DND-41 (cell line): ENCODE measurements around the gene MYOCOS.

ENCODE experiments used
- ATAC-seq: fragments of 200-7000 bp; cut with Tn5 transposase; 3 replicates; pipeline ENCODE4 v1.9.1; 2021; ENCODE audit warnings: low read depth; ENCODE audit not compliant: insufficient read depth
- DNase-seq: peaks from one replicate; pipeline ENCODE4 v3.0.0-alpha.2; 2020
- H2AFZ ChIP-seq: 2 replicates; pipeline ENCODE4 v1.6.0; 2012; ENCODE audit warnings: low read depth, low read length
- H3K27ac ChIP-seq: 2 replicates; pipeline ENCODE4 v1.5.1; 2012; ENCODE audit warnings: low read length, inconsistent platforms
- H3K27me3 ChIP-seq: fragments of 200-600 bp; sonication (generic); 2 replicates; pipeline ENCODE4 v1.6.0; 2012; ENCODE audit warnings: low read length, mild to moderate bottlenecking, inconsistent platforms; ENCODE audit not compliant: insufficient read depth, poor library complexity
- H3K36me3 ChIP-seq: 2 replicates; pipeline ENCODE4 v1.5.1; 2012; ENCODE audit warnings: low read length, inconsistent platforms; ENCODE audit not compliant: insufficient read depth
- H3K4me1 ChIP-seq: 2 replicates; pipeline ENCODE4 v1.5.1; 2012; ENCODE audit warnings: mild to moderate bottlenecking, low read length; ENCODE audit not compliant: insufficient read depth
- H3K4me2 ChIP-seq: 2 replicates; pipeline ENCODE4 v1.6.0; 2012; ENCODE audit warnings: mild to moderate bottlenecking, moderate library complexity, low read length, inconsistent platforms; ENCODE audit not compliant: insufficient read depth
- H3K4me3 ChIP-seq, 2 experiments: fragments of 200-600 bp in 1 of 2; shearing (Covaris generic) in 1 of 2; 2 replicates each; pipeline ENCODE4 v1.5.1; 2012 to 2016; ENCODE audit warnings: inconsistent platforms in 2 of 2, low read length in 2 of 2, mild to moderate bottlenecking in 2 of 2, low read depth in 1 of 2, moderate library complexity in 1 of 2
- H3K79me2 ChIP-seq: 2 replicates; pipeline ENCODE4 v1.6.0; 2012; ENCODE audit warnings: low read length, inconsistent platforms; ENCODE audit not compliant: insufficient read depth
- H3K9ac ChIP-seq: 2 replicates; pipeline ENCODE4 v1.6.0; 2012; ENCODE audit warnings: low read depth, mild to moderate bottlenecking, inconsistent platforms, low read length, moderate library complexity
- H3K9me3 ChIP-seq: 2 replicates; pipeline ENCODE4 v1.5.1; 2012; ENCODE audit warnings: low read length, moderate library complexity, mild to moderate bottlenecking, inconsistent platforms; ENCODE audit not compliant: insufficient read depth, severe bottlenecking
- H4K20me1 ChIP-seq: 2 replicates; pipeline ENCODE4 v1.6.0; 2012; ENCODE audit warnings: low read length; ENCODE audit not compliant: insufficient read depth
- CTCF ChIP-seq: IDR thresholded peaks from 2 replicates; pipeline ENCODE4 v1.5.1; 2012; ENCODE audit warnings: borderline replicate concordance, low read length, moderate library complexity, mild to moderate bottlenecking; ENCODE audit not compliant: poor library complexity, severe bottlenecking; ENCODE audit errors: extremely low read depth
- EZH2 ChIP-seq: IDR thresholded peaks from 3 replicates; pipeline ENCODE4 v1.6.1; 2012; ENCODE audit warnings: borderline replicate concordance, low read depth, mild to moderate bottlenecking, moderate library complexity, low read length, inconsistent platforms; ENCODE audit not compliant: severe bottlenecking

MYOCOS gene

GRCh38 chr1:171668372-171668771 is 46.3 kb downstream of the MYOCOS start:
- Histone ChIP-seq H3K4me3 (no peak overlapping the region), H3K36me3 (no peaks in the 10 kb centered on the region), H3K4me2 (no peak overlapping the region), H3K4me1 (no peaks in the 10 kb centered on the region), H3K9me3 (no peaks in the 10 kb centered on the region), H3K9ac (no peak overlapping the region), H3K79me2 (no peaks in the 10 kb centered on the region), H2AFZ (no peak overlapping the region), H3K27me3 (no peaks in the 10 kb centered on the region), H4K20me1 (no peaks in the 10 kb centered on the region), H3K27ac (no peak overlapping the region)
- ATAC-seq (no peak), DNase-seq (no peak)
- TF ChIP-seq EZH2: no peak
- TF ChIP-seq CTCF: no peak

GRCh38 chr1:171670739-171671138 is 48.7 kb downstream of the MYOCOS start:
- TF ChIP-seq CTCF (no peak), EZH2 (no peak)
- H3K9me3 ChIP-seq: no peaks in the 10 kb centered on the region
- H3K27me3 ChIP-seq: peaks cover 3% of the 10 kb centered on the region
- ATAC-seq (no peak), DNase-seq (no peak)
- H2AFZ ChIP-seq: no peak overlapping the region
- H3K4me3 ChIP-seq: no peak overlapping the region
- no peaks in the 10 kb centered on the region for H3K4me1 ChIP-seq
- no peaks in the 10 kb centered on the region for H4K20me1 ChIP-seq
- H3K9ac ChIP-seq: no peak overlapping the region
- no peak overlapping the region for H3K4me2 ChIP-seq
- H3K36me3 ChIP-seq: no peaks in the 10 kb centered on the region
- H3K27ac ChIP-seq: no peak overlapping the region
- H3K79me2 ChIP-seq: no peaks in the 10 kb centered on the region

- ATAC-seq: no peak
- Histone ChIP-seq H2AFZ (no peak overlapping the region), H3K9ac (no peak overlapping the region), H3K4me2 (no peak overlapping the region), H3K9me3 (no peaks in the 10 kb centered on the region), H3K27ac (no peak overlapping the region), H3K4me1 (no peaks in the 10 kb centered on the region), H3K79me2 (no peaks in the 10 kb centered on the region), H3K36me3 (no peaks in the 10 kb centered on the region), H3K4me3 (no peak overlapping the region), H4K20me1 (no peaks in the 10 kb centered on the region), H3K27me3 (peaks cover 3% of the 10 kb centered on the region)
- DNase-seq: no peak
- TF ChIP-seq EZH2 (no peak), CTCF (no peak)
These were observed 52.7 kb downstream of the MYOCOS start for GRCh38 chr1:171674431-171675405.
